Hepatocyte (in vitro differentiated cells): ENCODE results near the gene C1QC. TPM values are rescaled to one million over a fixed set of nuclear protein-coding genes. Genes with fewer than 3 reads are reported as not detected.

Experiments used
- DNase-seq: peaks from one replicate; pipeline ENCODE4 v3.0.0-alpha.2; 2016; ENCODE audit warnings: low spot score
- H2AFZ ChIP-seq: fragments of 200-600 bp; sonication (generic); 2 replicates; pipeline ENCODE4 v1.6.0; 2016; ENCODE audit warnings: antibody characterized with exemption, mild to moderate bottlenecking
- H3K27ac ChIP-seq: fragments of 200-600 bp; sonication (generic); 2 replicates; pipeline ENCODE4 v1.5.1; 2016; ENCODE audit warnings: mild to moderate bottlenecking
- H3K27me3 ChIP-seq: fragments of 200-600 bp; sonication (generic); 2 replicates; pipeline ENCODE4 v1.6.1; 2016
- H3K36me3 ChIP-seq: fragments of 200-600 bp; sonication (generic); replicated peaks from 2 replicates; pipeline ENCODE4 v1.5.1; 2016; ENCODE audit warnings: low read depth; ENCODE audit not compliant: insufficient read depth
- H3K4me1 ChIP-seq: fragments of 200-600 bp; sonication (generic); 2 replicates; pipeline ENCODE4 v1.5.1; 2016; ENCODE audit warnings: mild to moderate bottlenecking, moderate library complexity; ENCODE audit not compliant: insufficient read depth
- H3K4me2 ChIP-seq: fragments of 200-600 bp; sonication (generic); 2 replicates; pipeline ENCODE4 v1.6.0; 2016
- H3K4me3 ChIP-seq: fragments of 200-600 bp; sonication (generic); 2 replicates; pipeline ENCODE4 v1.5.1; 2016; ENCODE audit warnings: mild to moderate bottlenecking
- H3K79me2 ChIP-seq: fragments of 200-600 bp; sonication (generic); 2 replicates; pipeline ENCODE4 v1.6.0; 2017; ENCODE audit warnings: mild to moderate bottlenecking
- H3K9me2 ChIP-seq: fragments of 200-600 bp; sonication (generic); replicated peaks from 2 replicates; pipeline ENCODE4 v1.6.0; 2017; ENCODE audit warnings: mild to moderate bottlenecking; ENCODE audit not compliant: insufficient read depth
- H3K9me3 ChIP-seq: fragments of 200-600 bp; sonication (generic); 2 replicates; pipeline ENCODE4 v1.5.1; 2016; ENCODE audit warnings: low read depth, mild to moderate bottlenecking
- H4K20me1 ChIP-seq: fragments of 200-600 bp; sonication (generic); 2 replicates; pipeline ENCODE4 v1.6.0; 2016; ENCODE audit warnings: mild to moderate bottlenecking; ENCODE audit not compliant: insufficient read depth, poor library complexity, severe bottlenecking
- CTCF ChIP-seq: fragments of 200-600 bp; sonication (generic); IDR thresholded peaks from 2 replicates; pipeline ENCODE4 v1.5.1; 2016; ENCODE audit warnings: antibody characterized with exemption, mild to moderate bottlenecking; ENCODE audit not compliant: poor library complexity
- EZH2 ChIP-seq: fragments of 200-600 bp; sonication (generic); IDR thresholded peaks from 2 replicates; pipeline ENCODE4 v1.6.1; 2016; ENCODE audit warnings: antibody characterized with exemption, mild to moderate bottlenecking, borderline replicate concordance
- EZH2phosphoT487 ChIP-seq: fragments of 200-600 bp; sonication (generic); IDR thresholded peaks from one replicate; pipeline ENCODE4 v1.6.1; 2018; ENCODE audit warnings: antibody characterized with exemption, mild to moderate bottlenecking, low read depth, moderate library complexity; ENCODE audit not compliant: unreplicated experiment, severe bottlenecking
- WGBS: methylation state at CpG from one replicate; pipeline ENCODE4 v1.1.6; 2016; ENCODE audit warnings: low lambda C conversion rate; ENCODE audit errors: missing lambda C conversion rate; 5-methylcytosine and 5-hydroxymethylcytosine counted together
- polyA plus RNA-seq: library from polyadenylated mRNA; unstranded; fragments of >200 nt; fragmentation: Nextera tagmentation; extraction: Ambion mirVana; gene quantifications from 2 replicates; pipeline ENCODE4 v1.2.1, GENCODE V29; 2016
- total RNA-seq: library from RNA; depleted of rRNA; stranded (reverse); fragments of >200 nt; gene quantifications from 2 replicates; pipeline ENCODE4 v1.2.3, GENCODE V29; 2014

Gene C1QC
- total and polyA plus RNA-seq, 2 experiments from 2014 or later, result 4.1 to 9.2 TPM

GRCh38 chr1:22643928-22644327, 495 bp downstream of the C1QC start:
- Histone ChIP-seq H4K20me1 (no peaks in the 10 kb centered on the region), H3K4me2 (no peak overlapping the region), H3K4me3 (no peak overlapping the region), H3K27ac (no peak overlapping the region), H3K9me2 (no peaks in the 10 kb centered on the region), H3K4me1 (no peaks in the 10 kb centered on the region), H3K36me3 (no peaks in the 10 kb centered on the region), H2AFZ (no peak overlapping the region), H3K27me3 (no peaks in the 10 kb centered on the region), H3K9me3 (no peaks in the 10 kb centered on the region), H3K79me2 (no peaks in the 10 kb centered on the region)
- WGBS, result 80% methylated on average over 8 of the region's 12 CpGs
- no peak for TF ChIP-seq EZH2
- no peak for TF ChIP-seq CTCF
- no peak for TF ChIP-seq EZH2phosphoT487
- DNase-seq, result no peak

- H3K4me1 ChIP-seq, result no peaks in the 10 kb centered on the region
- H2AFZ ChIP-seq, result no peak overlapping the region
- DNase-seq, result no peak
- H3K27ac ChIP-seq, result no peak overlapping the region
- H3K9me3 ChIP-seq, result no peaks in the 10 kb centered on the region
- TF ChIP-seq EZH2 (no peak), CTCF (no peak), EZH2phosphoT487 (no peak)
- no peaks in the 10 kb centered on the region for H3K27me3 ChIP-seq
- H3K4me3 ChIP-seq, result no peak overlapping the region
- H3K4me2 ChIP-seq, result no peak overlapping the region
- WGBS, result 73% methylated on average over 7 of the region's 7 CpGs
- no peaks in the 10 kb centered on the region for H3K79me2 ChIP-seq
- no peaks in the 10 kb centered on the region for H3K36me3 ChIP-seq
- H4K20me1 ChIP-seq, result no peaks in the 10 kb centered on the region
- H3K9me2 ChIP-seq, result no peaks in the 10 kb centered on the region
Observed at GRCh38 chr1:22645931-22646330, 2.5 kb downstream of the C1QC start.

- Histone ChIP-seq H3K36me3 (no peaks in the 10 kb centered on the region), H3K9me3 (no peaks in the 10 kb centered on the region), H3K4me3 (no peak overlapping the region), H3K79me2 (no peaks in the 10 kb centered on the region), H3K27ac (no peak overlapping the region), H4K20me1 (no peaks in the 10 kb centered on the region), H3K4me2 (no peak overlapping the region), H2AFZ (no peak overlapping the region), H3K4me1 (no peaks in the 10 kb centered on the region), H3K27me3 (no peaks in the 10 kb centered on the region), H3K9me2 (no peaks in the 10 kb centered on the region)
- 0% methylated on average over 1 of the region's 1 CpG for WGBS
- DNase-seq, result no peak
- no peak for TF ChIP-seq EZH2phosphoT487
- TF ChIP-seq EZH2, result no peak
- no peak for TF ChIP-seq CTCF
Observed at GRCh38 chr1:22646384-22646783, 3.0 kb downstream of the C1QC start.

GRCh38 chr1:22650089-22650693, 6.8 kb downstream of the C1QC start:
- H3K27me3 ChIP-seq, result no peaks in the 10 kb centered on the region
- TF ChIP-seq EZH2phosphoT487 (no peak), CTCF (no peak), EZH2 (no peak)
- H3K4me3 ChIP-seq, result no peak overlapping the region
- H3K9me3 ChIP-seq, result no peaks in the 10 kb centered on the region
- H3K4me2 ChIP-seq, result no peak overlapping the region
- 88% methylated on average over 13 of the region's 13 CpGs for WGBS
- DNase-seq, result no peak
- H3K27ac ChIP-seq, result no peak overlapping the region
- no peaks in the 10 kb centered on the region for H3K79me2 ChIP-seq
- no peaks in the 10 kb centered on the region for H4K20me1 ChIP-seq
- H2AFZ ChIP-seq, result no peak overlapping the region
- no peaks in the 10 kb centered on the region for H3K36me3 ChIP-seq
- no peaks in the 10 kb centered on the region for H3K4me1 ChIP-seq
- no peaks in the 10 kb centered on the region for H3K9me2 ChIP-seq
